Suprapubic skin (tissue), 3 donors: ENCODE results near the gene PIM2.

ENCODE experiments used
- EP300 ChIP-seq: sonication (generic); formaldehyde crosslinking; IDR thresholded peaks from one replicate; pipeline ENCODE4 v1.6.1; 2017; ENCODE audit warnings: antibody characterized with exemption
- POLR2A ChIP-seq, 2 donors: fragments of 450-650 bp; IDR thresholded peaks; one replicate each; pipeline ENCODE4 v1.6.1; 2017; ENCODE audit warnings: antibody characterized with exemption in 2 of 2, mild to moderate bottlenecking in 2 of 2, moderate library complexity in 2 of 2
- TF ChIP-seq, protein P1 (sequence below), 2 donors: fragments of 200-600 bp in 1 of 2; fragments of 450-650 bp in 1 of 2; sonication (generic) in 1 of 2; IDR thresholded peaks; one replicate each; pipeline ENCODE4 v1.5.1; 2016 to 2019; ENCODE audit warnings: antibody characterized with exemption in 2 of 2, mild to moderate bottlenecking in 1 of 2, moderate library complexity in 1 of 2

- TF ChIP-seq, protein P1, sequence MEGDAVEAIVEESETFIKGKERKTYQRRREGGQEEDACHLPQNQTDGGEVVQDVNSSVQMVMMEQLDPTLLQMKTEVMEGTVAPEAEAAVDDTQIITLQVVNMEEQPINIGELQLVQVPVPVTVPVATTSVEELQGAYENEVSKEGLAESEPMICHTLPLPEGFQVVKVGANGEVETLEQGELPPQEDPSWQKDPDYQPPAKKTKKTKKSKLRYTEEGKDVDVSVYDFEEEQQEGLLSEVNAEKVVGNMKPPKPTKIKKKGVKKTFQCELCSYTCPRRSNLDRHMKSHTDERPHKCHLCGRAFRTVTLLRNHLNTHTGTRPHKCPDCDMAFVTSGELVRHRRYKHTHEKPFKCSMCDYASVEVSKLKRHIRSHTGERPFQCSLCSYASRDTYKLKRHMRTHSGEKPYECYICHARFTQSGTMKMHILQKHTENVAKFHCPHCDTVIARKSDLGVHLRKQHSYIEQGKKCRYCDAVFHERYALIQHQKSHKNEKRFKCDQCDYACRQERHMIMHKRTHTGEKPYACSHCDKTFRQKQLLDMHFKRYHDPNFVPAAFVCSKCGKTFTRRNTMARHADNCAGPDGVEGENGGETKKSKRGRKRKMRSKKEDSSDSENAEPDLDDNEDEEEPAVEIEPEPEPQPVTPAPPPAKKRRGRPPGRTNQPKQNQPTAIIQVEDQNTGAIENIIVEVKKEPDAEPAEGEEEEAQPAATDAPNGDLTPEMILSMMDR (IDR thresholded peaks at IDR 0.05), result no peak
- TF ChIP-seq POLR2A (IDR thresholded peaks at IDR 0.05), result no peak
- TF ChIP-seq EP300, result no peak
These were observed 16.5 kb upstream of the PIM2 start for GRCh38 chrX:48935301-48935670.
